GM21717 (cell line): ENCODE data around the gene EYS.
"Not testable (repeated sequence)": the region's sequence is repeated elsewhere in the genome, so short reads cannot be mapped to it uniquely, and the experiment has no call there.

ENCODE experiments used
- ATAC-seq: cut with Tn5 transposase; IDR thresholded peaks from one replicate; pipeline ENCODE4 v1.9.1; 2021; ENCODE audit warnings: mild to moderate bottlenecking, moderate library complexity; ENCODE audit not compliant: unreplicated experiment

Gene EYS

GRCh38 chr6:64266351-64266821, 1440.6 kb downstream of the EYS start:
- peak; percentile 86 for ATAC-seq

GRCh38 chr6:64263778-64264177, 1443.2 kb downstream of the EYS start:
- no peak for ATAC-seq

- no peak for ATAC-seq
These were observed 1447.7 kb downstream of the EYS start for GRCh38 chr6:64259372-64259771.

GRCh38 chr6:64258752-64259151, 1448.3 kb downstream of the EYS start:
- ATAC-seq = no peak

GRCh38 chr6:64258302-64258701, 1448.7 kb downstream of the EYS start:
- no peak for ATAC-seq

- no peak for ATAC-seq
These were observed 1449.4 kb downstream of the EYS start for GRCh38 chr6:64257586-64257985.

GRCh38 chr6:64256483-64256882, 1450.5 kb downstream of the EYS start:
- no peak for ATAC-seq

GRCh38 chr6:64255000-64255399, 1452.0 kb downstream of the EYS start:
- ATAC-seq = no peak

GRCh38 chr6:64254558-64254957, 1452.5 kb downstream of the EYS start:
- no peak for ATAC-seq

GRCh38 chr6:64252256-64252655, 1454.8 kb downstream of the EYS start:
- ATAC-seq = no peak

- ATAC-seq = no peak
These were observed 1456.9 kb downstream of the EYS start for GRCh38 chr6:64250126-64250525.

GRCh38 chr6:64249115-64249514, 1457.9 kb downstream of the EYS start:
- ATAC-seq = no peak

- ATAC-seq = no peak
These were observed 1463.4 kb downstream of the EYS start for GRCh38 chr6:64243618-64244017.

GRCh38 chr6:64238908-64239307, 1468.1 kb downstream of the EYS start:
- not testable (repeated sequence) for ATAC-seq

- ATAC-seq = no peak
These were observed 1469.0 kb downstream of the EYS start for GRCh38 chr6:64238071-64238470.

- no peak for ATAC-seq
These were observed 1473.3 kb downstream of the EYS start for GRCh38 chr6:64233746-64234145.

GRCh38 chr6:64231928-64232327, 1475.1 kb downstream of the EYS start:
- no peak for ATAC-seq

- ATAC-seq = no peak
These were observed 1476.5 kb downstream of the EYS start for GRCh38 chr6:64230530-64230929.

GRCh38 chr6:64227863-64228262, 1479.2 kb downstream of the EYS start:
- ATAC-seq = no peak

GRCh38 chr6:64225503-64225902, 1481.5 kb downstream of the EYS start:
- no peak for ATAC-seq

- no peak for ATAC-seq
These were observed 1482.2 kb downstream of the EYS start for GRCh38 chr6:64224819-64225218.

GRCh38 chr6:64221776-64222175, 1485.2 kb downstream of the EYS start:
- ATAC-seq = no peak

GRCh38 chr6:64220801-64221200, 1486.2 kb downstream of the EYS start:
- no peak for ATAC-seq
